Measurements from ENCODE around the gene ST7L.

DNA sequence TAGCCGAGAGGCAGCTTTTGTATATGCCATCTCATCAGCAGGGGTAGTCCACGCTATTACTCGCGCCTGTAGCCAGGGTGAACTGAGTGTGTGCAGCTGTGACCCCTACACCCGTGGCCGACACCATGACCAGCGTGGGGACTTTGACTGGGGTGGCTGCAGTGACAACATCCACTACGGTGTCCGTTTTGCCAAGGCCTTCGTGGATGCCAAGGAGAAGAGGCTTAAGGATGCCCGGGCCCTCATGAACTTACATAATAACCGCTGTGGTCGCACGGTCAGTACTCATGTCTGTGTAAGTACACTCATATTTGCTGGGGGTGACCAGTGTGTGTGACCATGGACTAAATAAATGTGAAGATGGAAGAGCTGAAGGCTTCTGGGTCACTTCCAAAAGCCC, 102.8 kb downstream of the ST7L start:
- TF ChIP-seq, protein P1, sequence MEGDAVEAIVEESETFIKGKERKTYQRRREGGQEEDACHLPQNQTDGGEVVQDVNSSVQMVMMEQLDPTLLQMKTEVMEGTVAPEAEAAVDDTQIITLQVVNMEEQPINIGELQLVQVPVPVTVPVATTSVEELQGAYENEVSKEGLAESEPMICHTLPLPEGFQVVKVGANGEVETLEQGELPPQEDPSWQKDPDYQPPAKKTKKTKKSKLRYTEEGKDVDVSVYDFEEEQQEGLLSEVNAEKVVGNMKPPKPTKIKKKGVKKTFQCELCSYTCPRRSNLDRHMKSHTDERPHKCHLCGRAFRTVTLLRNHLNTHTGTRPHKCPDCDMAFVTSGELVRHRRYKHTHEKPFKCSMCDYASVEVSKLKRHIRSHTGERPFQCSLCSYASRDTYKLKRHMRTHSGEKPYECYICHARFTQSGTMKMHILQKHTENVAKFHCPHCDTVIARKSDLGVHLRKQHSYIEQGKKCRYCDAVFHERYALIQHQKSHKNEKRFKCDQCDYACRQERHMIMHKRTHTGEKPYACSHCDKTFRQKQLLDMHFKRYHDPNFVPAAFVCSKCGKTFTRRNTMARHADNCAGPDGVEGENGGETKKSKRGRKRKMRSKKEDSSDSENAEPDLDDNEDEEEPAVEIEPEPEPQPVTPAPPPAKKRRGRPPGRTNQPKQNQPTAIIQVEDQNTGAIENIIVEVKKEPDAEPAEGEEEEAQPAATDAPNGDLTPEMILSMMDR (IDR thresholded peaks at IDR 0.05): no peak
- TF ChIP-seq POLR2A (IDR thresholded peaks at IDR 0.05): no peak
